ENCODE data around the gene DNAH7. TPM values are rescaled to one million over a fixed set of nuclear protein-coding genes. Genes with fewer than 3 reads are reported as not detected.

Gene DNAH7
- total and polyA plus RNA-seq, 9 of the 15 experiments (the other 6 are each of a cell fraction or from before 2014, with no cell fraction given), result 0.03 to 0.42 (median 0.18) TPM

- TF ChIP-seq TSHZ1 (CRISPR knock-in tag; IDR thresholded peaks at IDR 0.05), result no peak
- TF ChIP-seq FOSL1 (tag; conservative IDR thresholded peaks at IDR 0.05), result peak; percentile 90
- no peak for TF ChIP-seq ZNF717 (CRISPR knock-in tag; IDR thresholded peaks at IDR 0.05)
- peak; percentile 88 for TF ChIP-seq ARID1B (IDR thresholded peaks at IDR 0.05)
- no peak for TF ChIP-seq ZBED1 (IDR thresholded peaks at IDR 0.05)
- TF ChIP-seq SRSF3 (IDR thresholded peaks at IDR 0.05; ENCODE audit: insufficient read depth, low read length), result no peak
- no peak for TF ChIP-seq RFX7 (CRISPR knock-in tag; IDR thresholded peaks at IDR 0.05)
- TF ChIP-seq CTCF (IDR thresholded peaks at IDR 0.05 in 2 of 3, conservative IDR thresholded peaks at IDR 0.05 in 1 of 3; ENCODE audit: insufficient read depth in 2 of 3, low read depth in 1 of 3, low read length in 3 of 3), result no peak
- no peak for TF ChIP-seq ZNF696 (CRISPR knock-in tag; conservative IDR thresholded peaks at IDR 0.05)
- TF ChIP-seq CUX1 (CRISPR knock-in tag; IDR thresholded peaks at IDR 0.05), result no peak
- no peak for TF ChIP-seq SRSF9 (IDR thresholded peaks at IDR 0.05; ENCODE audit: borderline replicate concordance, low read depth, low read length)
- no peak for TF ChIP-seq ZNF551 (CRISPR knock-in tag; IDR thresholded peaks at IDR 0.05)
- no peak for TF ChIP-seq SRSF1 (IDR thresholded peaks at IDR 0.05; ENCODE audit: low read depth, low read length)
- no peak for TF ChIP-seq PTTG1 (tag; IDR thresholded peaks at IDR 0.05; ENCODE audit: low read depth)
- no peak for TF ChIP-seq U2AF1 (optimal IDR thresholded peaks at IDR 0.05; ENCODE audit: low read depth, low read length)
- TF ChIP-seq ARID3B (CRISPR knock-in tag; IDR thresholded peaks at IDR 0.05; ENCODE audit: borderline replicate concordance), result no peak
Observed at GRCh38 chr2:196101325-196101991, 32.8 kb upstream of the DNAH7 start (continued).

All from K562 (cell line).